Upper lobe of left lung (tissue), 6 donors: ENCODE measurements around the gene CEP72. TPM values are rescaled to one million over a fixed set of nuclear protein-coding genes. Genes with fewer than 3 reads are reported as not detected.
"Not testable (repeated sequence)": the region's sequence is repeated elsewhere in the genome, so short reads cannot be mapped to it uniquely, and the experiment has no call there.

Source experiments
- ATAC-seq, 2 donors: fragments of 200-7000 bp; cut with Tn5 transposase; one replicate each; pipeline ENCODE4 v1.9.1; 2022; ENCODE audit warnings: mild to moderate bottlenecking in 2 of 2, moderate library complexity in 2 of 2; ENCODE audit not compliant: low FRiP score in 2 of 2
- DNase-seq, 2 donors: peaks; one replicate each; pipeline ENCODE4 v3.0.0-alpha.2; 2019 to 2020
- H3K27ac ChIP-seq, 4 donors: fragments of 200-600 bp; sonication (generic); one replicate each; pipeline ENCODE4 v1.5.1; 2016 to 2019
- H3K27me3 ChIP-seq, 4 donors: fragments of 200-600 bp; sonication (generic); one replicate each; pipeline ENCODE4 v1.5.1; 2017 to 2019
- H3K36me3 ChIP-seq, 4 donors: fragments of 200-600 bp; sonication (generic); one replicate each; pipeline ENCODE4 v1.5.1; 2016 to 2019
- H3K4me1 ChIP-seq, 4 donors: fragments of 200-600 bp; sonication (generic); one replicate each; pipeline ENCODE4 v1.5.1; 2018 to 2019
- H3K4me3 ChIP-seq, 4 donors: fragments of 200-600 bp; sonication (generic); one replicate each; pipeline ENCODE4 v1.5.1; 2017 to 2019; ENCODE audit warnings: mild to moderate bottlenecking in 2 of 4, moderate library complexity in 1 of 4
- H3K9me3 ChIP-seq, 4 donors: fragments of 200-600 bp; sonication (generic); one replicate each; pipeline ENCODE4 v1.5.1; 2018 to 2019
- EP300 ChIP-seq, 4 donors: sonication (generic); formaldehyde crosslinking; IDR thresholded peaks; one replicate each; pipeline ENCODE4 v1.5.1; 2017; ENCODE audit warnings: antibody characterized with exemption in 4 of 4, control low read depth in 2 of 4
- POLR2A ChIP-seq, 4 donors: fragments of 450-650 bp; IDR thresholded peaks; one replicate each; pipeline ENCODE4 v1.5.1; 2016 to 2017; ENCODE audit warnings: antibody characterized with exemption in 4 of 4, mild to moderate bottlenecking in 2 of 4
- POLR2AphosphoS5 ChIP-seq, 2 donors: sonication (generic); formaldehyde crosslinking; IDR thresholded peaks; one replicate each; pipeline ENCODE4 v1.5.1; 2017; ENCODE audit warnings: antibody characterized with exemption in 2 of 2
- WGBS, 2 donors: methylation state at CpG; one replicate each; pipeline ENCODE4 v1.1.5; 2017 to 2018; 5-methylcytosine and 5-hydroxymethylcytosine counted together
- total RNA-seq, 6 donors: library from RNA; depleted of rRNA in 4 of 6; stranded (reverse); fragments of >200 nt in 4 of 6; gene quantifications; one replicate each; pipeline versions ENCODE4 v1.1.0 to v1.2.1, GENCODE V29; 2016 to 2021
- TF ChIP-seq, protein P1 (sequence below), 6 experiments: fragments of 450-650 bp in 4 of 6; fragments of 200-600 bp in 2 of 6; sonication (generic) in 2 of 6; IDR thresholded peaks; one replicate each; pipeline ENCODE4 v1.5.1; 2016 to 2019; ENCODE audit warnings: antibody characterized with exemption in 6 of 6
- donor health status: DM: no; HTN: no; CAD: no; lungs with moderate emphysema.
- donor health status: DM: no; HTN: yes; CAD: no; lungs with severe emphysema.

CEP72 gene
- total RNA-seq, 6 donors from 2014 or later = 6.8 to 21.0 (median 9.4) TPM

DNA sequence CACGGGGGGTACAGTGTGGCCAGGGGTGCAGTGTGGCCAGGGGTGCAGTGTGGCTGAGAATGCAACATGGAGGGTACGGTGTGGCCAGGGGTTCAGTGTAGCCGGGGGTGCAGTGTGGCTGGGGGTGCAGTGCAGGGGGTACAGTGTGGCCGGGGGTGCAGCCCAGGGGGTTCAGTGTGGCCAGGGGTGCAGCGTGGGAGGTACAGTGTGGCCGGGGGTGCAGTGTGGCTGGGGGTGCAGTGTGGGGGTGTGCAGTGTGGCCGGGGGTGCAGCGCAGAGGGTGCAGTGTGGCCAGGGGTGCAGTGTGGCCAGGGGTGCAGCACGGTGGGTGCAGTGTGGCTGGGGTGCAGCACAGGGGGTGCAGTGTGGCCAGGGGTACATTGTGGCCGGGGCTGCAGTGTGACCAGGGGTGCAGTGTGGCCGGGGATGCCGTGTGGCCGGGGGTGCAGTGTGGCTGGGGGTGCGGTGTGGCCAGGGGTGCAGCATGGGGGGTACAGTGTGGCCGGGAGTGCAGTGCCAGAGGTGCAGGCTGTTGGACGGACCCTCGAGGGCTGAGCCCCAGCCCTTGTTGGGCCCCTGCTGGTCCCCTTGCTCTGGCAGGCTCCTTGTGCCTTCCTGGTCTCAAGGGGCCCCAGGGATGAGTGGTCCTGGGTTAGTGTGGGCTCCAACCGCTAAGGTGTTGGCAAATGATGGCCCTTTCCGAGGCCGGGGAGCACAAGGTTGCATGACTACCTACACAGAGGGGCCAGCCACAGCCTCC, 63.2 kb downstream of the CEP72 start:
- ATAC-seq (no peak), DNase-seq (peak; percentile 16 to 56)
- H3K4me1 ChIP-seq = peaks cover 23 to 36% (median 32%) of the 10 kb centered on the region in 4 donors
- no peak overlapping the region for H3K27ac ChIP-seq
- no peaks in the 10 kb centered on the region for H3K27me3 ChIP-seq
- no peak for TF ChIP-seq POLR2A (IDR thresholded peaks at IDR 0.05)
- TF ChIP-seq, protein P1, sequence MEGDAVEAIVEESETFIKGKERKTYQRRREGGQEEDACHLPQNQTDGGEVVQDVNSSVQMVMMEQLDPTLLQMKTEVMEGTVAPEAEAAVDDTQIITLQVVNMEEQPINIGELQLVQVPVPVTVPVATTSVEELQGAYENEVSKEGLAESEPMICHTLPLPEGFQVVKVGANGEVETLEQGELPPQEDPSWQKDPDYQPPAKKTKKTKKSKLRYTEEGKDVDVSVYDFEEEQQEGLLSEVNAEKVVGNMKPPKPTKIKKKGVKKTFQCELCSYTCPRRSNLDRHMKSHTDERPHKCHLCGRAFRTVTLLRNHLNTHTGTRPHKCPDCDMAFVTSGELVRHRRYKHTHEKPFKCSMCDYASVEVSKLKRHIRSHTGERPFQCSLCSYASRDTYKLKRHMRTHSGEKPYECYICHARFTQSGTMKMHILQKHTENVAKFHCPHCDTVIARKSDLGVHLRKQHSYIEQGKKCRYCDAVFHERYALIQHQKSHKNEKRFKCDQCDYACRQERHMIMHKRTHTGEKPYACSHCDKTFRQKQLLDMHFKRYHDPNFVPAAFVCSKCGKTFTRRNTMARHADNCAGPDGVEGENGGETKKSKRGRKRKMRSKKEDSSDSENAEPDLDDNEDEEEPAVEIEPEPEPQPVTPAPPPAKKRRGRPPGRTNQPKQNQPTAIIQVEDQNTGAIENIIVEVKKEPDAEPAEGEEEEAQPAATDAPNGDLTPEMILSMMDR (IDR thresholded peaks at IDR 0.05) = no peak
- TF ChIP-seq POLR2AphosphoS5 (IDR thresholded peaks at IDR 0.05) = no peak
- TF ChIP-seq EP300 (IDR thresholded peaks at IDR 0.05) = no peak
- no peaks in the 10 kb centered on the region for H3K9me3 ChIP-seq
- WGBS, 2 donors = 76 to 79% methylated on average over 7 to 14 of the region's 20 CpGs
- H3K36me3 ChIP-seq = no peaks in the 10 kb centered on the region
- no peak overlapping the region for H3K4me3 ChIP-seq

DNA sequence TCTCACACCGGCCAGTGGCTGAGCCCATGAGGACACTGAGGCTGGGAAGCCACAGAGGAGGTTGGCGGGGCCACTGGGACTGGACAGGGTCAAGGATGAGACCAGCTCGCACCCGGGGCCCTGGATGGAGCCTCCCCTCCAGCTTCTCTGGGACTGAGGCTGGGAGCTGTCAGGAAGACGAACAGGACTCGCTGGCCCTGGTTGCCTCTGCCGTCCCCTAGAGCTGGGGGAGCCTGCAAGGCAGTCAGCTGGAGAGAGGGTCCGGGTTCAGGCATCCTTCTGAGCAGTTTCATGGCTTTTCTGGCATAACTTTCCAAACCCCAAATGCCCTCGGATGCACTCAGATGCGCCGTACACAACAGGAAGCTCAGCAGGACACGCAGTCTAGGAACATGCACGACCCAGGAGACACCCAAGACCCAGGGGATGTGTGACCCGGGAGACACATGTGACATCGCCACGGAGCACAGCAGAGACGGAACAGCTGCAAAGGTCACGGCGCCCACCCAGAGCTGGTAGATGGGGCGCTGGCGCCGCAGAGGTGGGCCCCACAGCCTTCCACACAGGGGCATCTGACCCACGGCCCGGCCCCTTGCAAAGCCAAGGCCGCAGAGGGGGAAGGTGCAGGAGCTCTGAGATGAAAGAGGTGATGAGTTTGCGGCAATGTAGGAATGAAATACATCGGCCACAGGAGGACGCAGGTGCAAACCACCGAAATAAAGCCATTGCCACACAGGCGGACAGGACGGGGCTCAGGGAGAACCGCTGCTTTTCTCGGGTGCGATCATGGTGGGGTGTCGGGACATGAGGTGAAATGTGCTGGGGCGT, 63.9 kb downstream of the CEP72 start:
- TF ChIP-seq, protein P1 (IDR thresholded peaks at IDR 0.05) = no peak
- no peak for TF ChIP-seq POLR2A (IDR thresholded peaks at IDR 0.05)
- TF ChIP-seq EP300 (IDR thresholded peaks at IDR 0.05) = no peak
- TF ChIP-seq POLR2AphosphoS5 (IDR thresholded peaks at IDR 0.05) = no peak
- H3K4me1 ChIP-seq = peaks cover 23 to 34% (median 32%) of the 10 kb centered on the region in 4 donors
- H3K9me3 ChIP-seq = no peaks in the 10 kb centered on the region
- no peaks in the 10 kb centered on the region for H3K36me3 ChIP-seq
- DNase-seq (peak; percentile 16 to 77), ATAC-seq (no peak)
- 78 to 86% methylated on average over 26 to 35 of the region's 36 CpGs for WGBS, 2 donors
- H3K27ac ChIP-seq = no peak overlapping the region
- no peak overlapping the region for H3K4me3 ChIP-seq
- no peaks in the 10 kb centered on the region for H3K27me3 ChIP-seq

DNA sequence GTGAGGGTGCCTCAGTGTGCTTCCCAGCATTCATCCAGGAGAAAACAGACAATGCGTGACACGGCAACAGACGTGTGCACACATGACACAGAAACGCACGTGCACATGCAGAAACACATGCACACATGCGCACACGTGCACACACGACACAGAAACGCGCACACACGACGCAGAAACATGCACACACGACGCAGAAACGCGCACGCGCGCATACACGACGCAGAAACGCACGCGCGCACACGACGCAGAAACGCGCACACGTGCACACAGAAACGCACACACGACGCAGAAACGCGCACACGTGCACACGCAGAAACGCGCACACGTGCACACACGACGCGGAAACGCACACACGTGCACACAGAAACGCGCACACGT, 64.5 kb downstream of the CEP72 start:
- Histone ChIP-seq H3K27ac (no peak overlapping the region), H3K4me3 (no peak overlapping the region), H3K9me3 (no peaks in the 10 kb centered on the region), H3K36me3 (no peaks in the 10 kb centered on the region), H3K27me3 (no peaks in the 10 kb centered on the region), H3K4me1 (peaks cover 23 to 28% (median 27%) of the 10 kb centered on the region in 4 donors)
- no peak for ATAC-seq
- TF ChIP-seq EP300 (IDR thresholded peaks at IDR 0.05) (no peak), POLR2A (IDR thresholded peaks at IDR 0.05) (no peak), POLR2AphosphoS5 (IDR thresholded peaks at IDR 0.05) (no peak)
- TF ChIP-seq, protein P1 (IDR thresholded peaks at IDR 0.05) = no peak
- 93 to 95% methylated on average over 48 of the region's 48 CpGs for WGBS, 2 donors
- peak in 1 of 2 donors; percentile 56 for DNase-seq

DNA sequence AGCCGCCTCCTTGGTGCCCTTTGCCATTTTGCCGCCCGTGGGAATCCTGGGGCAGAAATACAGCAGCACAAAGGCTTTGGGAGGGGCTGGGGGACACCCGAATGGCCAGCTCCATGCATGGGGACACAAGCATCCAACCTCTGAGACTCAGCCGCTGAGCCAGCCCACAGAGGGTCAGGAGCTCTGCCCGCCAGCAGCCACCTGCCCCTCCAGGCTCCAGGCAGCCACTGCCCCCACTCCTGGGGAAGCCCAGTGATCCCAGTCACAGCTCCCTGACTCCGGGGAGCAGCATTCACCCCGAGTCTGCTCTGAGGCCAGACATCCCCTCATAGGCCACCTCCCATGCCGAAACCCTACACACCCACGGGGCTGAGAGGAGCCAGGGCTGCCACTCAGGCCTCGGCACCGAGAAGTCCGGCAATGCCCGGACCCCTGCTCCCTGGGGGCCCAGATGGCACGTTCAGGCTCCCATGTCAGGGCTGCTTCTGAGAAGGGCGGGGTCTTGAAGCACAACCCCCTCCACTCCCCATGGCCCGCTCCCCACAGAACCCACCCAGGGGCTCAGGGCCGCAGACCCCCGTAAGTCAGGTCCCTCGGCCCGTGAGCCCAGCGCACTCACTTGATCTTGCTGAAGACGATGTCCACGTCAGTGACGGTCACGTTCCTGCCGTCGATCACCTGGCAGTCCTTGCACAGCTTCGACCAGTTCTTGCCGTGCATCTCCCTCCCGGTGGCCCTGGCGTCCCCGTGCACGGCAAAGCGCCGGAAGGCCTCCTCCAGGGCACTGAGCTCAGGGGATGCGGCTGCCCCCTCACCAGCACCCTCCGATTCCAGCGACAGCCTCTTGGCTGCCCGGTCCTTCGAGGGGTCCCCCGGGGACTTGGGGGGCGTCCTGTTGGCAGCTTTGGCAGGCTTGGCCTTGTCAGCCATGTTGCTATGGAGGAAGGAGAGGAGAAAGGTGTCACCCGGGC, 65.3 kb downstream of the CEP72 start:
- WGBS, 2 donors = 85% methylated on average over 27 to 40 of the region's 44 CpGs
- no peak for TF ChIP-seq POLR2A (IDR thresholded peaks at IDR 0.05)
- no peak for TF ChIP-seq EP300 (IDR thresholded peaks at IDR 0.05)
- TF ChIP-seq, protein P1 (IDR thresholded peaks at IDR 0.05) = no peak
- TF ChIP-seq POLR2AphosphoS5 (IDR thresholded peaks at IDR 0.05) = no peak
- H3K4me3 ChIP-seq = no peak overlapping the region
- ATAC-seq (no peak), DNase-seq (peak; percentile 20 to 76)
- no peaks in the 10 kb centered on the region for H3K36me3 ChIP-seq
- H3K9me3 ChIP-seq = no peaks in the 10 kb centered on the region
- H3K27ac ChIP-seq = no peak overlapping the region
- H3K27me3 ChIP-seq = no peaks in the 10 kb centered on the region
- H3K4me1 ChIP-seq = peaks cover 16 to 21% (median 20%) of the 10 kb centered on the region in 4 donors

DNA sequence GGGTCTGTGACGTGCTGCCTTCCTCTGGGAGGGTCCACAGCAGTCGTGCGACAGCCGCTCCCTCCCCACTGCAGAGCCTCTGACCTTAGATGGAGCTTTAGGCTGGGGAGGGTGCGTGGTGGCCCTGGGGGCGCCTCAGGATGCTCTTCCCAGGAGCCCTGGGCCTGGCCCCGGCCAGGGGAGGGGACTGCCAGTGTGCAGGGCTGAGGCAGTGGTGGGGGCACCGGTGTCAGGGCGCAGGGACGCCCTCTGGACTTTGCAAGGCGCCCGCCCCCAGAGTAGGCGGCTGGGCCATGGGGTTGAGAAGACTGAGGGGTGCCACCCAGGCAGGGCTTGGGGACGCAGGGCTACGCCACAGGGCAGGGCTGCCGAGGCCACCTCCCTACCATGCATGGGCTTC, 66.4 kb downstream of the CEP72 start:
- not testable (repeated sequence) for H3K4me3 ChIP-seq, H3K4me1 ChIP-seq, H3K9me3 ChIP-seq, ATAC-seq, H3K27ac ChIP-seq, H3K36me3 ChIP-seq, H3K27me3 ChIP-seq
- DNase-seq = peak in 1 of 2 donors; percentile 77
- 76 to 94% methylated on average over 6 to 9 of the region's 16 CpGs for WGBS, 2 donors

DNA sequence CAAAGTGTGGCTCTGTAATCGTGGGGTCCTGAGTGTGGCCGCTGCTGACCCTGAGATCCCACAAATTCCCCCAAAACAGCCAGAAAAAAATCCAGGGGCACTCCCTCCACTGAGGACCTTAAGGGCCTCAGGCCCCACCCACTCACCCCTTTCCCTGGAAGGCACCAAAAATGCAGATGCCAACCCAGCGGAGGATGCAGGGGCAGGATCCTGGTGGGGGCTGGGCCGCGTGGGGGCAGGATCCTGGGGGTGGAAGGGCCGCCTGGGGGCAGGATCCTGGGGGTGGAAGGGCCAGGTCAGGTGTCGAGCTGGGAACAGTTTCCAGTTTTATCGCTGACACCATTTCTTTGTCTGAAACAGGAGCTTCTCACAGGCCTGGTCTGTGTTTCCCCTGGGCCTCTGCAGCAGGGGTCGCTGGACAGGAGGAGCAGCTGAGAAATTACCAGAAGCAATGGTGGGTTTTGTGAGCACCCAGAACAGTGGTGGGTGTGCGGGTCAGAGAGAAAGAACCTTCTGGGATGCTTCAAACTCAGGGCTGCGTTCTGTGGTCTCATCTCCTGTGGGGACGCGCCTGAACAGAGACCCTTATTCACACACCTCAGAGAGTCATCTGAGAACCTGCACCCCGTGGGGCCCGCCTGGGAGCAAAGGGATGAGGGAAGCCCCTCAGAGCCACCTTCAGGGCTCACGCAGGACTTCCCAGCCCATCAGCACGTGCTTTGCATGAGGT, 67.2 kb downstream of the CEP72 start:
- peak in 1 of 2 donors; percentile 48 for DNase-seq
- not testable (repeated sequence) for ATAC-seq, H3K4me1 ChIP-seq, H3K4me3 ChIP-seq, H3K27ac ChIP-seq, H3K36me3 ChIP-seq, H3K9me3 ChIP-seq, H3K27me3 ChIP-seq
- WGBS, 2 donors = 75 to 91% methylated on average over 4 to 10 of the region's 17 CpGs
